OCI-LY7 (cell line): ENCODE data around the gene LRRC74B.

Experiments used
- EZH2phosphoT487 ChIP-seq: fragments of 200-600 bp; sonication (generic); IDR thresholded peaks from 2 replicates; pipeline ENCODE4 v1.6.1; 2018; ENCODE audit warnings: low read depth, borderline replicate concordance, mild to moderate bottlenecking, mixed run types, antibody characterized with exemption, low read length, moderate library complexity, mixed read lengths
- TF ChIP-seq, protein P1 (sequence below): fragments of 200-600 bp; sonication (generic); conservative IDR thresholded peaks from 2 replicates; pipeline ENCODE4 v1.5.1; 2014; ENCODE audit warnings: mild to moderate bottlenecking, antibody characterized with exemption, low read length, moderate library complexity, mixed read lengths

DNA sequence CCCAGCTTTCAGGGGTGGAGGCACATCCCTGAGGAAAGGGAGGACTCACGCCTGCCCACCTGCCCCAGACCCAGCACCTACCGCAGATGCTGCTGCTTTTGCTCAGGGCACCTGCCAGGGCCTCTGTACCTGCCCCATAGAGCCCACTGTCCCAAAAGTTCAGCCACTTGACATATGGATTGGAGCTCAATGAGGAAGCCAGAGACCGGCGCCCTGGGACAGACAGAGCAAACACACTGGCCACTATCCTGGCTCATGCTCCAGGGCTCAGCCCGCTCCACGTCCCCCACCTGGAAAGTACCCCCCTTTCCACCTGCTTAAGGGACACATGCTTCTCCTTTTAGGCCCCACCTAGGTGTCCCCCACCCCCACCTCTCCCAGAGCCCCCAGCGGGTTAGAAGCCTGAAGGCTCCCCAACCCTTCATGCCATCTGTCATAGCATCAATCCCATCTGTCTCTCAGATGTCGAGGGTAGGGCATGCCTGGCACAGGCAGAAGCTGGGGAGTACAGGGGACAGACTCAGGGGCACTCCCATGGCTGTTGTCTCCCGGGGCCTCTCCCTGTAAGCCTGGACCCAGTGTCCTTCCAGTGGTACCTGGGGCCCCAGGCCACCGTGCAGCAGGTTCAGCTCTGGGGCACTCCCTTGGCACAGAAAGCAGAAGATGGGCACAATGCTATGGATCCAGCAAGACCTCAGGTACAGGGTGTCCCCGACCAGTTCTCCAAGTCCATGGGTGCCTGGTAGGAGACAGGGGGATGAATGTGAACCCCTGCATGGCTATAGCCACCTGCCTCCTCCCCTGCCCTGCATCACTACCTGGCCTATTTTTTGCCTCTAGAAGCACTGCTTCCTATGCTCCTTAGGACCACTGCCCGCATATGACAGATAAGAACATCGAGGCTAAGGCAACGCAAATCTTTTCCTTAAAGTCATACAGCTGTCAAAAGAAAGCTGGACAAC is 33.0 kb upstream of the LRRC74B start:
- TF ChIP-seq, protein P1, sequence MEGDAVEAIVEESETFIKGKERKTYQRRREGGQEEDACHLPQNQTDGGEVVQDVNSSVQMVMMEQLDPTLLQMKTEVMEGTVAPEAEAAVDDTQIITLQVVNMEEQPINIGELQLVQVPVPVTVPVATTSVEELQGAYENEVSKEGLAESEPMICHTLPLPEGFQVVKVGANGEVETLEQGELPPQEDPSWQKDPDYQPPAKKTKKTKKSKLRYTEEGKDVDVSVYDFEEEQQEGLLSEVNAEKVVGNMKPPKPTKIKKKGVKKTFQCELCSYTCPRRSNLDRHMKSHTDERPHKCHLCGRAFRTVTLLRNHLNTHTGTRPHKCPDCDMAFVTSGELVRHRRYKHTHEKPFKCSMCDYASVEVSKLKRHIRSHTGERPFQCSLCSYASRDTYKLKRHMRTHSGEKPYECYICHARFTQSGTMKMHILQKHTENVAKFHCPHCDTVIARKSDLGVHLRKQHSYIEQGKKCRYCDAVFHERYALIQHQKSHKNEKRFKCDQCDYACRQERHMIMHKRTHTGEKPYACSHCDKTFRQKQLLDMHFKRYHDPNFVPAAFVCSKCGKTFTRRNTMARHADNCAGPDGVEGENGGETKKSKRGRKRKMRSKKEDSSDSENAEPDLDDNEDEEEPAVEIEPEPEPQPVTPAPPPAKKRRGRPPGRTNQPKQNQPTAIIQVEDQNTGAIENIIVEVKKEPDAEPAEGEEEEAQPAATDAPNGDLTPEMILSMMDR, result no peak
- no peak for TF ChIP-seq EZH2phosphoT487
